ENCODE measurements around the gene ACAD10. TPM values are rescaled to one million over a fixed set of nuclear protein-coding genes. Genes with fewer than 3 reads are reported as not detected.

The ACAD10 gene
- total and polyA plus RNA-seq, 7 donors = 6.0 to 20.2 (median 10.9) TPM

- ATAC-seq (no peak), DNase-seq (no peak)
- no peak overlapping the region for H3K4me3 ChIP-seq
- no peaks in the 10 kb centered on the region for H3K27me3 ChIP-seq (ENCODE audit: insufficient read depth in 3 of 3, low read length in 2 of 3)
- H3K4me1 ChIP-seq = no peaks in the 10 kb centered on the region
- intact Hi-C loops (cut with DNase I) = no loop called here
- TF ChIP-seq CTCF (IDR thresholded peaks at IDR 0.05) = no peak
- WGBS, 3 donors = 65 to 73% (median 69%) methylated on average over 4 of the region's 4 CpGs
- H3K36me3 ChIP-seq (ENCODE audit: insufficient read depth in 1 of 2, low read depth in 1 of 2) = peaks cover 0 to 96% of the 10 kb centered on the region in 2 donors
- H3K9me3 ChIP-seq = no peaks in the 10 kb centered on the region
- H3K27ac ChIP-seq = no peak overlapping the region
Measured at GRCh38 chr12:111806304-111806703, 120.5 kb downstream of the ACAD10 start.

Other genes starting within 250 kb of the ACAD10 start
- gene ATXN2, start 86.7 kb upstream of the ACAD10 start, total RNA-seq = 10 to 100 TPM; 32.9 to 39.2 (median 37.1) TPM
- 10 to 100 TPM; 17.2 to 26.7 (median 24.4) TPM for gene ATXN2, start 86.7 kb upstream of the ACAD10 start, polyA plus RNA-seq
- 10 to 100 TPM; 18.3 to 29.6 (median 22.1) TPM for gene BRAP, start 97 bp upstream of the ACAD10 start, total RNA-seq
- gene BRAP, start 97 bp upstream of the ACAD10 start, polyA plus RNA-seq = 10 to 100 TPM; 13.5 to 34.6 (median 13.9) TPM
- 100 to 1,000 TPM; 135 to 212 (median 158) TPM for gene ALDH2, start 80.9 kb downstream of the ACAD10 start, total RNA-seq
- 100 to 1,000 TPM in 1 of 3 donors, 10 to 100 TPM in 2; 66.6 to 129 (median 90.4) TPM for gene ALDH2, start 80.9 kb downstream of the ACAD10 start, polyA plus RNA-seq
- 10 to 100 TPM; 23.9 to 36.0 (median 31.0) TPM for gene MAPKAPK5, start 156.2 kb downstream of the ACAD10 start, total RNA-seq
- 10 to 100 TPM; 21.7 to 41.2 (median 39.8) TPM for gene MAPKAPK5, start 156.2 kb downstream of the ACAD10 start, polyA plus RNA-seq

All from psoas muscle (tissue), 8 donors.